Uterine smooth muscle cell (primary cell): ENCODE measurements around the gene NUDT1. TPM values are rescaled to one million over a fixed set of nuclear protein-coding genes. Genes with fewer than 3 reads are reported as not detected.

Experiments
- total RNA-seq: library from RNA; depleted of rRNA; stranded (reverse); fragments of >200 nt; gene quantifications from 2 replicates; pipeline ENCODE4 v1.2.3, GENCODE V29; 2014

NUDT1 gene
- 31.1 and 42.7 TPM in 2 replicates for total RNA-seq

DNA sequence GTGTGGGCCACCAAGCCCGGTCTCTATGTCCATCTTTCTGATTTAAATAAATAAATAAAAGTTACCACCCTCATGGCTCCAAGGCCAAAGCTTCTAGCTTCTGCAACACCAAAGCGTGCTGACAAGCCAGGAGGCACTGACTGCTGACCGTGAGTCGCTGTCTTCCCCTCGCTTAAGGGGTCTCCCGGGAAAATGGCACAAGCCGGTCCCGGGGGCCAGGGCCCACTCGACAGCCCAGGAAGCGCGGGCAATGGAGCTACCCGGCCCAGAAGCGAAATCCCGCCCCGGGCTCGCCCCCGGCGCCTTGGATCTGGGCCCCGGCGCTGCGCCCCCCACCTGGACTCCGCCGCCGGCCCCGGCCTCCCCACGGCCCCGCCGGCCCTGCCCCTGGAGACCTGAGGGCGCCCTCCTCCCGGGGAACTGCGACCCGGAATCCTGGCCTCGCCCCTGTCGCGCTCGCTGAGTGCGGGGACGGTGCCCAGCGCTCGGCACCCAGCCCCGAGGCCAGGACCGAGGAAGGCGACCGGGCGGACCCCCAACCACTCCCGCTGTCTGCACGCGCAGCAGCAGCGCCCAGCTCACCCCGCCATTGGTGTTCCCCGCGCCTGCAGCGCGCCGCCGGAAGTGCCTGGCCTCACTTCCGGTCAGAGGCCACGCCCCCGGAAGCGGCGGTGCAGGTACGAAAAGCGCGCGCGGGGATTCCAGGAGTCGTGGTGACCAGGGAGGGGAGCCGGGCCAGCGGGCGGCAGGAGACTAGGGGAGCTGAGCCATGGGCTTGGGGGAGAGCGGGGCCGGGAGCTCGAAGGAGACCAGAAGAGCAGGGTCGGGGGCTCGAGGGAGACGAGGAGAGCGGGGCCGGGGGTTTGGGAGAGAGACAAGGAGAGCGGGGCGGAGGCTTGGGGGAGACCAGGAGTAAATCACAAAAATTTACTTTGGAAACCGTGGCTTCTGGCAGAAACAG, at the start of gene NUDT1, which contains the start of gene MRM2:
Gene NUDT1, plus strand, starts transcription at position 647 of the 961 bp plus-strand sequence. CDS start 2,349 bp downstream, outside the sequence.
Gene MRM2, minus strand, starts transcription at position 626 of the 961 bp plus-strand sequence. Its CDS starts 36 bp downstream, at position 590.

DNA sequence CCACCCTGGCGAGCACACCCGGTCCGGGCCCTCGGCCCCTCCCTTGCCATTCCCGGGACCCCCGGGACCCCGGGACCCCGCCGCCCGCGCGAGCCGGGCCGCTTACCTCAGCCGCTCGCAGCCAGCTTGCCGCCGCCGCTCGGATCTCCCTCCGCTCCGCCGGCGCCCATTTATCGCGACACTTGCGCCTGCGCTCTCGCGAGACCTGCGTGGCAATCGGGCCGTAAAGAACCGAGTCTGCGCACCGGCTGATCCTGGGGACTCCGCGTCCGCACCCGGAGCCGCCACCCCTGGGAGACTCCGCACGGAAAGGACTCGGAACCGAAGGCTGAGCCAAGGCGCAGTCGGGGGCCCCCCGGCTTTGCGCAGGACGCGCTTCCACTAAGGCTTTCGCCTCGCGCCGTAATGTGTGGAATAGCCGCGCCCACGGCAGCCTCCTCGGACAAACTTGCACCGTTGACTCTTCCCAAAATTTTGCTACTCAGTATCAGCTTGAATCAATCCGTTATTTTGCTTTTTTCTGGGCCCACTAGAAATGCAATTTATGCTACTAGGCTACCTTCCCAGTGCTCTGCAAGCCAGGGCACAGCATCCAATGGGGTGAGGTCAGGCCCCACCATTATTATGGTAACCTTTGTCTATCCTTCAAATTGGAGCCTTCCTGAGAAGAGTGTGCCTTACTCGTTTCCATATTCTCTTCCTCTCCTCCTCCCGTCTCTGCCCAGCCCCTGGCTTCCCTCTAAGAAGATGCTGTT, 9.1 kb upstream of the NUDT1 start, which contains the start of gene MAD1L1:
Gene MAD1L1, minus strand, starts transcription at position 180 of the 755 bp plus-strand sequence. CDS start 2,812 bp downstream, outside the sequence.

Other genes starting within 250 kb of the NUDT1 start
- gene MAD1L1, start 9.3 kb upstream of the NUDT1 start, total RNA-seq, result 69.7 and 82.0 TPM in 2 replicates
- 14.6 and 26.1 TPM in 2 replicates for gene MRM2, start within 50 bp of the NUDT1 start, total RNA-seq
- 18.2 and 21.1 TPM in 2 replicates for gene SNX8, start 72.2 kb downstream of the NUDT1 start, total RNA-seq
- gene EIF3B, start 112.6 kb downstream of the NUDT1 start, total RNA-seq, result 210 and 289 TPM in 2 replicates
- 8.5 and 10.3 TPM in 2 replicates for gene CHST12, start 161.4 kb downstream of the NUDT1 start, total RNA-seq
- not detected in 2 replicates for gene GRIFIN, start 234.2 kb downstream of the NUDT1 start, total RNA-seq